ENCODE results near the gene FN1.

DNA sequence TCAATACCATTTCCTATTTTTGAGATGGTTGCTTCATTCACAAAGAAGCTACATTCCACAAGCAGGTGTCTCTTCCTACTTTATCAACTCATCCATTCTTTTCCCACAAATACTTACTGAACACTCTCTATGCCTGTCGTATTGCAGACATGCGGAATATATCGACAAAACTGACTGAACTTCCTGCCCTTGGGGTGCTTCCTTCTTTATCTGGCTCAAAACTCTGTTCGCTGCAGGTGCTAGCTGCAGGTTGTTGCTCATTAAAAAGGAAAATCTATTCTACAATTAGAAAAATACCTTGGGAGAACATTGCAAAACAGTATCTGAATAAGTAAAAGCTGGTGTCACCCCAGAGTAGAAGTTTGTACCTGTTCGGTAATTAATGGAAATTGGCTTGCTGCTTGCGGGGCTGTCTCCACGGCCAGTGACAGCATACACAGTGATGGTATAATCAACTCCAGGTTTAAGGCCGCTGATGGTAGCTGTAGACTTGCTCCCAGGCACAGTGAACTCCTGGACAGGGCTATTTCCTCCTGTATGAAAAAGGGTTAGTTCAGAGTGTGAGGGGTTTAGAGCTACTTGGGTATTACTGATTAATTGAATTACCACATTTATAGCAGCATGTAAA lies 52.1 kb downstream of the FN1 start:
- TF ChIP-seq, protein P1, sequence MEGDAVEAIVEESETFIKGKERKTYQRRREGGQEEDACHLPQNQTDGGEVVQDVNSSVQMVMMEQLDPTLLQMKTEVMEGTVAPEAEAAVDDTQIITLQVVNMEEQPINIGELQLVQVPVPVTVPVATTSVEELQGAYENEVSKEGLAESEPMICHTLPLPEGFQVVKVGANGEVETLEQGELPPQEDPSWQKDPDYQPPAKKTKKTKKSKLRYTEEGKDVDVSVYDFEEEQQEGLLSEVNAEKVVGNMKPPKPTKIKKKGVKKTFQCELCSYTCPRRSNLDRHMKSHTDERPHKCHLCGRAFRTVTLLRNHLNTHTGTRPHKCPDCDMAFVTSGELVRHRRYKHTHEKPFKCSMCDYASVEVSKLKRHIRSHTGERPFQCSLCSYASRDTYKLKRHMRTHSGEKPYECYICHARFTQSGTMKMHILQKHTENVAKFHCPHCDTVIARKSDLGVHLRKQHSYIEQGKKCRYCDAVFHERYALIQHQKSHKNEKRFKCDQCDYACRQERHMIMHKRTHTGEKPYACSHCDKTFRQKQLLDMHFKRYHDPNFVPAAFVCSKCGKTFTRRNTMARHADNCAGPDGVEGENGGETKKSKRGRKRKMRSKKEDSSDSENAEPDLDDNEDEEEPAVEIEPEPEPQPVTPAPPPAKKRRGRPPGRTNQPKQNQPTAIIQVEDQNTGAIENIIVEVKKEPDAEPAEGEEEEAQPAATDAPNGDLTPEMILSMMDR (IDR thresholded peaks at IDR 0.05) = no peak
- no peak for TF ChIP-seq EZH2 (IDR thresholded peaks at IDR 0.05)
